Measurements from ENCODE around the gene TRHDE.
"Not testable (repeated sequence)": the region's sequence is repeated elsewhere in the genome, so short reads cannot be mapped to it uniquely, and the experiment has no call there.

Gene TRHDE

GRCh38 chr12:72520044-72520678 is 248.0 kb downstream of the TRHDE start:
- DNase-seq, result not testable (repeated sequence)

GRCh38 chr12:72521326-72521725 is 249.2 kb downstream of the TRHDE start:
- DNase-seq, result no peak

GRCh38 chr12:72522411-72522810 is 250.2 kb downstream of the TRHDE start:
- no peak for DNase-seq

- DNase-seq, result no peak
Measured at GRCh38 chr12:72523754-72524153, 251.6 kb downstream of the TRHDE start.

DNA sequence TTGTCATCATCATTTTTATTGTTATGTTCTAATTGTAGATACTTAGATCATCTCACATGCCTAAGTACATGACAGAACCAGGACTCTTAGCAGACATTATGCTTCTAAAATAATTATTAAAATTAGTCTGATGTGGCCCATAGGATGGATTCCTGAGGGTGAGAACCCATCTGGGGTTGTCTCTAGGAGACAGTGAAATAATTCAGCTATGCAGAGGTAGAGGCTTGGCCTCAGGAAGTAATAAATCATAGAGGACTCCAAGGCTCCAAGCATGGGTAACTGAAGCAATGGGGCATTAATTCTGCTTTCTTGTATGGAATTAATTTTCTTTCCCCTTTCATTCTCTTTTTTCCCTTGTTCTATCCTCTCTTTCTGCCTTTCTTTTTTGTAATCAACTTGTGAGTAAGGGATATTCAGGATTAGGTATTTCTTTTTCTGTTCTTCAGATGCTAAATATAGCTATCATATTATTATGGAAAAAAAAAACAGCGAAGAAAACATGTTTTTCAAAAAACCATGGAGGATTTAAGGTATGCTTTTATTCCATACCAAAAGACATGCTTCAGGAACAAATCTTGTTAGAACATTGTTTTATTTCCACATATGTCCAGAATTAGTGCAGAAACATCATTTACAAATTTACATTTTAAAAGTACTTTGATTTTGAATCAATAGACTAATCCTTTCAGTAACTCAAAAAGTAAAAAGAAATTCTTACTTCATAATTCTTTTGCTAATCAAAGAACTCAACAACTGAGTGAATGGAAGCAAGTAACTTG is 263.2 kb downstream of the TRHDE start:
- DNase-seq, result no peak

DNA sequence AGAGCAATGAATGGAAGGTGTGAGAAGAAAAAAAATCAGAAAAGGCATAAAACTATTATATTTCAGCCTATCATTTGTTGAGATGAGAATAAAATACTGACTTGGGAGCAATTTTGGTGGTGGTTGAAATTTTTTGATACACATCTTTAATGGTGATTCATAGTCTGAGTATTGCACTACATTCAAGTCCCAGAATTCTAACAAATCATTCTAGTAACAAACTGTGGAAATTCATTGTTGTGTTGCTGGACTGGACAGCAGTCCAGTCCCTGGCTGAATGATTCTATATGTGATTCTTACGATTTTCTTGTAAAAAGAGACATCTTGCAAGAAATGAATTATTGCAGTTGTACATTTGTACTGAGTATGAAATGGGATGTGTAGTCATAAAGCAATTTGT is 268.6 kb downstream of the TRHDE start:
- no peak for DNase-seq

DNA sequence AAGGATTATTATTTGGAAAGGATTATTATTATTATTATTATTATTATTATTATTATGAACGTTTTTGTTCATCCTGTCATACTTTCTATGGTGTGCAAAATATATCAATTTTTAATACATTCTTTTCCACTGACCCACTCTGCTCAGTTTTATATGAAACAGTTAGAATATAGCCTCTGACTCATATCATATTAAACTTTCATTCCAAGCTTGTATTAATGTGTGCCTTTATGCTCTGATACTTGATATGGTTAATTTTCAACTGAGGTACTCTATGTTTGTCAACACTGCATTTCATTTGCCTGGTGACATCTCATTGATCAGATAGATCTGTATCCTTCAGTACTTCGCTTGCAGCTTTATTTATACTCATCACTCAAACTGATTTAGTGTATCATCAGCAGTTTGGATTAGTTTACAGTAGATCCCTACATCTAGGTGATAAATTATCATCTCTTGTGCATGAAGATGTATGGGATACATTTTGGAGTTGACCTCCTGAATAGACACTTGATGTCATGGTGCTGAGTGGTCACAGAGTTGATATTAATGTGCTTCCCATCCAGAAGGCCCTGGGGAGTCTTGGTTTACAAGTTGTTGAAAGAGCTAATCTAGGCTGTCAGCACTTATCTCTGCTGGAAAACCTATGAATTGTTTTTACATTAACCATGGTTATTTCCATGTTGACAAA is 271.8 kb downstream of the TRHDE start:
- no peak for DNase-seq

- DNase-seq, result no peak
Measured at GRCh38 chr12:72546106-72546505, 273.9 kb downstream of the TRHDE start.

DNA sequence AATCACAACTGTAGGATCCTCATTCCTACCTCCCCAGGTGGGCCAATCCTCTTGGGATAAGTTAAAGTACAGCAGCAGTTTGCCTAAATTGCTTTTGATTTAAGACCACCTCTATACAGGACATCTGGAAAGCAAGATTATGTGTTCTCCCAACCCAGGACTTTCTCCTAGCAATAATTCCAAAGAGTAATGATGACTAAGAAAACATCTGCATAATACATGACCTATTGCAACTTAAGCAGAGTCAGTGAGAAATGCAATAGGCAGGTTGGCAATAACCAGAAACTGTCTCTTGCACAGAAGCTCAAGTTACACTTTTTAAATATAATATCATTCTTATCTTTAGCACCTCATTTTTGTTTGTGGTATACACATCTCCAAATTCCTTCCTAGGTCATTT is 275.4 kb downstream of the TRHDE start:
- no peak for DNase-seq

- DNase-seq, result no peak
Measured at GRCh38 chr12:72549184-72549583, 277.0 kb downstream of the TRHDE start.

GRCh38 chr12:72560003-72560769 is 288.0 kb downstream of the TRHDE start:
- DNase-seq, result no peak

- DNase-seq, result no peak
Measured at GRCh38 chr12:72570601-72571000, 298.4 kb downstream of the TRHDE start.

- no peak for DNase-seq
Measured at GRCh38 chr12:72574138-72574537, 302.0 kb downstream of the TRHDE start.

DNA sequence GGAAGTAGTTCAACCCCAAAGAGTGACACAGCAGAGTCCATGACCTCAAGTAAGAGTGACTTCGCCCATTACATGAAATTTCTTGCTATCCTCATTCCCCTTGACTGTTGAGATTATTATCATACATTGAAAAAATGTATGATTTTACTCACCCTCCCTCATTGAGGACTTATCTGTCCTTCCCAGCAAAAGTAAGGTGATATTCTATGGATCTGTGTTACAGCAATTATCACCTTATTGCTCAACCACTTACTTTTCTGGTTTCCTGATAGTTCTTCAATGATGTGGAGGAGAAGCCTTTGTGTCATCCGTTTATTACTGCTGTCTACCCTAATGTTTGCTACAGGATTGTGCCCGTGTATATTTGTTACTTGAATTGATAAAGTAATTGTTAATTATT is 306.2 kb downstream of the TRHDE start:
- DNase-seq, result no peak

DNA sequence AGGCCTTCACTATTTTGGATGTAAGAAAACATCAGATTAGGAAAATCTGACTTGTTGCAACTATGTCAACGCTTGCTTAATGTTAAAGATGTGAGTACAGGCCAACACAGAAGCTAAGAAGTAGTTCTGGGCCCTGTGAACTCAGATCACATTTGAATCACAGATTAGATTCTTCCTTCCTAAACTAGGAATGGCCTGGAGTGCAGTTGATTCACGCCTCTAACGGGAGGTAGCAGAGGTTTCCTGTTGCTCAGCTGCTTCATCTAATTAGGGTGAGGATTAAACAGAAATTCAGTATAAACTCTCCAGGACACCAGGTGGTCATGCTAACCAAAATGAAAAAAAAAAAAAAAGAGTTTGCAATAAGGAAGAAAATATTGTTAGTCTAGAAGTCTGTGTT is 314.3 kb downstream of the TRHDE start:
- DNase-seq, result no peak

DNA sequence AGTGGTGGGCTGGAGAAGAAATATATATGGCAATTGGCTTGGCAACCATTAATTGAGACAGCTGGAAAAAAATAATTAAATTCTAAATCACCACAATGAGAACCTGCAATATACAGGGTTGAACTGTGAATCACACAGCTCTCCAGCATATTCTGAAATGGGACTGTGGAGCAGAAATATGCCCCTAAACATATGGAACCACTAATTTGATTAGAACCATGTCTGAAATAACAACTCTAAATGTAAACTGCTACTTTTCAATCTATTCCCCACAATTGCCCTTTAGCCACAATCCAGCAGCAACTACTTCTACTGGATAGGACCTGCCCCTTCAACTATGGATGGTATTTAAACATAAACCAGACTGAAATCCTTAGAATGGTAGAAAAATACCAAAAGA is 330.4 kb downstream of the TRHDE start:
- DNase-seq, result no peak

DNA sequence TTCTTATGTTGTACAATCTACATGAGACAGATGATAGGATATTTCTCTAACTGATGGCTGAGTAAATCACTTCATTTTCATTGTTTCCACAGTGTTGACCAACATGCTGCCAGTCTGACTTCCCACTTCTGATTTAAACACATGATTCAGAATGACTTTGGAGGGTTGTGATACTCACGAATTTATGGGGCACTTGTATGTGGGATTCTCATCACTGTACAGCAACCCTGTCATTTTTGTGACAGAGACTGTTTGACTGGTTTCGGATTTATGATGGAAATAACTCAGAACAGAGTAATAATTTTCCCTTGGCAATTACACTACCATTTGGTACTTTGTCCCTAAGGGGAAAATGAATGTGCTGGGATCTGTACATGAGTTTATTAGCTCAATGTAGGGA is 333.8 kb downstream of the TRHDE start:
- no peak for DNase-seq

GRCh38 chr12:72610342-72610741 is 338.2 kb downstream of the TRHDE start:
- DNase-seq, result no peak

DNA sequence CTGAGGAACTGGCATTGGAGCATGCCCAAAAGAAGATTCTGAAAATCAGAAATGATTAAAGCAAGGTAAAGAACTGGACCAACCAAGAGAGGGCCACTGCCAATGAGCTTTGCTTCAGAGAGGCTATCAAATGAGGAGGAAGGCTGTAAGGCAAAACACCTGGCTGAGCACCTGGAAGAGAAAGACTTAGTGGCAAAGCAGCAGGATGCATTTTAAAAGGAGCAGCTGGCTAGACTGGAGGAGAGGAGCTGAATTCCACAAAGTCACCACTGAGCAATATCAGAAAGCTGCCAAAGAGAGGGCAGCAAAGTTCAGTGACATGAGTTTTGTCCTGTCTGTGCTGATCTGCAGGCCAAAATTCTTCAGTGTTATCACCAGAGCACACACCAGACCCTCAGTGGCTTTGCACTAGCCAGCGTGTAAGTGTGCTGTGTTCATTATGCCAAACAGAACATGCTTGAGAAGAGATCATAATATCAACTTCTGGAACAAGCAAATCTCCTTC is 338.7 kb downstream of the TRHDE start:
- DNase-seq, result no peak

- DNase-seq, result no peak
Measured at GRCh38 chr12:72612171-72612570, 340.0 kb downstream of the TRHDE start.

DNA sequence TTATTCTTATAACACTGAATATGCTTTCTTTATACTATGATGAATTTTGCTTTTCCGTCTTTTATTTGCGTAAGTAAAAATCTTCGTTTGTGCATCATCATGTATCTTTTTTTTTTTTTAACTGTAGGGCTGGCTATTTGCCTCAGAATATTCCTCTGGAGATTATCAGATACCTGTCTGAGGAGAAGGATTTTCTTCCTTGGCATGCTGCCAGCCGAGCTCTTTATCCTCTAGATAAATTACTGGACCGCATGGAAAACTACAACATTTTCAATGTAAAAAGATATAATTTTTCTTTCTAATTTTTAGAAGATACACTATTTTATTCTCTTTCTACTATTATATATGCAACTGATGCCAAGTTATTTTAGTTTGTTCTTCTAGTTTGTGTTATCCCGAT is 346.6 kb downstream of the TRHDE start:
- no peak for DNase-seq

DNA sequence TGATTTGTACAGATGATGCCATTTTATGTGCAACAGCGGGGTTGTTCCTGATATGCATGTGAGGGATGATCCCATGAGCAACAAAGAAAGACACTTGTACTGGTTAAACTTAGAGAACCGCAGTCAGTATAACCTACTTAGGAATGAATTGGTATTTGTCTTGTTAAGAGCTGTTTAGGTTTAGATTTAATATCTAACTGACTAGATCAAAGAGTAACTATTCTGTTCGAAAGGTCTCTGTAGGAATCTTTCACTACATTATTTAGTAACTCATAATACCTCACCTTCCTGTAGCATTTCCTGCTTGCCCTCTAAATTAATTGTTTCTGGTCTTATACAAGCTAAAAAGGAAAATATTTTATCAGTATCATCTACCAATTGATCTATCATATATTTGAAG is 350.4 kb downstream of the TRHDE start:
- no peak for DNase-seq

All from NCI-H2029 treated with DMSO at 0.1 percent for 48 hours (cell line).